Right ventricle myocardium superior (tissue), 1 donor: ENCODE measurements around the gene NT5C1A. TPM values are rescaled to one million over a fixed set of nuclear protein-coding genes. Genes with fewer than 3 reads are reported as not detected.
A peak's percentile ranks its signal among the peaks of the same experiment; 100 is the strongest.

ENCODE experiments used
- ATAC-seq: fragments of 200-7000 bp; cut with Tn5 transposase; one replicate; pipeline ENCODE4 v1.9.1; 2020; ENCODE audit warnings: mild to moderate bottlenecking; ENCODE audit not compliant: poor library complexity
- DNase-seq: peaks from one replicate; pipeline ENCODE4 v3.0.0-alpha.2; 2020
- intact Hi-C: fragments of 100-400 bp; cut with DNase I; formaldehyde crosslinking; loops from one replicate; pipeline ENCODE4 v1.11.2; 2022
- total RNA-seq: library from RNA; stranded (reverse); fragmentation: NEBNext Ultra II Directional; extraction: Animal tissue kit (Norgen Biotek cat#: 25700); gene quantifications from one replicate; pipeline ENCODE4 v1.2.1, GENCODE V29; 2021
- donor health status: DM: no; HTN: yes; CAD: no; lungs with severe emphysema.

Gene NT5C1A
- total RNA-seq, 1 donor from 2014 or later: 30.4 TPM

DNA sequence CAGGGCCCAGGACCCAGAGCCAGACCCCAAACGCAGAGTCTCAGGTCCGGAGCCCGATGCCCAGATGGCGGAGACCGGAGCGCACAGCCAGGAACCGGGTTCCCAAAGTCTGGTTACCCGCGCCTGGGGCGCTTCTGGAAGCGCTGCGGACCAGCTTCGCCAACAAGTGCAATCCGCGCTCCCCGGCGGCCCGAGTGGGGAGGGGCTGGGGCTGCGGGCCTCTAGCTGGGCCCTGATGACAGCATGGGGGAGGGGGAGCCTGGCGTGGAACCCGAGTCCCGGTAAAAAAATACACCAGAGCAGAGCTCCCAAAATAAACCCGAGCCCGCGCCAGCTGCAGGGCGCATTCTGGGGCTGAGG lies 494 bp downstream of the NT5C1A start:
- intact Hi-C loops: no loop called here
- peak; percentile 89 for DNase-seq

DNA sequence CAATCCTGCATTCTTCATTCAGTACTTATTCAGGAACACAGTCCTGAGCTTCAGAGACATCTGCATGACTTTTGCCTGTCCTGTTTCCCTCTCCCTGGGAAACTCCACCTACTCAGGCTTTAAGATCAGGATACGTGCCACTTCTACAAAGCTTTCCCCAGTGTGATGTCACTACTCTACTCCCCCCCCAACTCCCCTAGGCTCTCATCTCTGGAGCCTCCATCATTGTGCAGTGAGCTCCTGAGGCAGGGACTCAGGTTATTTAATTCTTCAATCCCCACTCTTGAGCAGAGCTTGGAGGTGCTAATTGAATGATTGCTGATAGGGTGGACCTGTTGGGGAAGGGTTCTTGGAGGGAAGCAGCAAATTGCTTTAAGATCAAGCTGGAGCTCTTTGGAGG lies 1.2 kb downstream of the NT5C1A start:
- no peak for ATAC-seq
- intact Hi-C loops: no loop called here
- no peak for DNase-seq

More for the DNA sequence above, 494 bp downstream of the NT5C1A start:
- ATAC-seq: peak; percentile 89

GRCh38 chr1:39668894-39669293 lies 3.0 kb downstream of the NT5C1A start:
- ATAC-seq: no peak

DNA sequence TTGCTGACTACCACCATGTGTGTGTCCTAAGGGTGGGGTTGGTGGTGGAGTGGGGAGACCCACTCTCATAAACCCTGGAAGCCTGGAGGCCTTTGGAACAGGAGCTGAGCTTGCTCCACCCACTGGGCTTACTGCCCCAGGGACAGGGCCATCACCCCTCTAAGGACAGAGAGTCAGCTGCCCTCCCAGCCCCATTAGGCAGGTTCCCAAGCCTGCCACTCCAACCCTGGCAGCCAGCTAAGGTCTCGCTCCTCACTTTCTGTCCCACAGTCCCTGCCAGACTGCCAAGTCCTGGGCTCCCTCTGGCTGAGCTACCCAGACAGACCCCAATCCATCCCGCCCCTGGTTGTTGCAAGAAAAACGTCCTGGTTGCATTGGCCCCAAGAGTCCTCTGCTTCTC lies 3.8 kb downstream of the NT5C1A start:
- intact Hi-C loops: no loop called here
- peak; percentile 78 for DNase-seq
- peak; percentile 66 for ATAC-seq

More at GRCh38 chr1:39668894-39669293, 3.0 kb downstream of the NT5C1A start:
- DNase-seq: no peak
- intact Hi-C loops: no loop called here

GRCh38 chr1:39666772-39667171 lies 5.1 kb downstream of the NT5C1A start:
- ATAC-seq: no peak
- no peak for DNase-seq
- intact Hi-C loops: no loop called here

DNA sequence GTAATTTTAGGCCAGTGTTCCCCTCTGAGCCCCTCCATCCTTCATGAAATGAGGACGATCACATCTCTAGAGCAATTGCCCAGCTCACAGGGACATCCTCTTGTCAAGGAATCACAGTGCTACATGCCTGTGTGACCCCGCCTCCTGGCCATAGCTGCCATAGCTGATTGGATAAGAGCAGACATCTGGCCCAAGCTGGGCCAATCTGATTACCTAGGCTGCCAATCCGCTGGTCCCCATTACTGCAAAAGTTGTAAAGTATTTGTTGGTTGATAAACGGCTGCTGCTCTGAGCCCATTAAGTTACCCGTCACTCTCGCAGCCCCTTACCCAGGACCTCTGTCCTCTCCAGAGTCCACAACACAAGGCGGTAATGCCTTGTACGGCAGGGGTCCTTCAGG lies 8.3 kb downstream of the NT5C1A start:
- ATAC-seq: no peak
- intact Hi-C loops: no loop called here
- no peak for DNase-seq

DNA sequence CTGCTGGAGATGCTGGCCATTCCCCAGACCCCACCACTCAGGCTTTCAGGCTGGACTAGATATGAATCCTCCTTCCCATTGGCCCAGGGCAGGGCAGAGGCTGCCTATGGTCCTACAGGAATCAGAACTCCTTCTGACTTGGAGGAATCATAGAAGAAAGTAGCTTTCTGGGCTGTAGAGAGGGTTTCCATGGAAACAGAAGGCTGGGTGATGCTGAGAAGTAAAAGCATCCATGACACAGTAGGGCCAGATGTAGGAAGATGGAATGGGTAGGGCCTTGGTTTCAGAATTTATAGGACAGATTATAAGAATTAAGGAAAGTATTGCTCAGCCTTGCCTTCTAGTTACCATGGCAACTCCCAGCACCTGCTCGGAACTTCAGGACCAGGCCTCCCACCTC lies 9.0 kb downstream of the NT5C1A start:
- DNase-seq (no peak), ATAC-seq (no peak)
- intact Hi-C loops: no loop called here

DNA sequence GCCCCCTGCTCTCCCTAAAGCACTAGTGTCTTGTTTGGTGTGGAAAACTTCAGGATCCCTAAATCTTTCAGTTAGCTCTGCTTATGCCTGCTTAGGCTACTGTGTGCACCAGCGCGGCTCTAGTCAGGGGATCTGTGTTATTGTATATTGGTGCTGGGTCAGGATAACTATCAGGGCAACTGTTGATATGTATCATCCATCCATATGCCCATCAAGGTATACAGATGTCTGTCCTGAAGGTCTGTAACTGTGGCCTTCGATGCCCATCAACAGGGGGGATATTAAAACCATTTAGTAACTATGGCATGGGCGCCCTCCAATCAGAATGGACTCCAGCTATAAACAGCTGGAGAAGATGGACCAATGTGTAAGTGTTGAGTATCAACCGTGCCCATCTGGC lies 12.4 kb downstream of the NT5C1A start:
- no peak for ATAC-seq
- intact Hi-C loops: loop anchor here (5.0 kb wide), 1 partner anchor 58 kb away; no protein-coding TSS in a partner anchor
- DNase-seq: no peak

- no peak for ATAC-seq
- DNase-seq: no peak
- intact Hi-C loops: loop anchor here (5.0 kb wide), 1 partner anchor 58 kb away; no protein-coding TSS in a partner anchor
Measured at GRCh38 chr1:39659110-39659509, 12.8 kb downstream of the NT5C1A start.

GRCh38 chr1:39657923-39658485 lies 13.9 kb downstream of the NT5C1A start:
- ATAC-seq (peak; percentile 41), DNase-seq (peak; percentile 82)
- intact Hi-C loops: loop anchor here (5.0 kb wide), 1 partner anchor 59 kb away; no protein-coding TSS in a partner anchor

GRCh38 chr1:39657402-39657801 lies 14.5 kb downstream of the NT5C1A start:
- intact Hi-C loops: loop anchor here (5.0 kb wide), 1 partner anchor 60 kb away; no protein-coding TSS in a partner anchor
- DNase-seq (no peak), ATAC-seq (no peak)

DNA sequence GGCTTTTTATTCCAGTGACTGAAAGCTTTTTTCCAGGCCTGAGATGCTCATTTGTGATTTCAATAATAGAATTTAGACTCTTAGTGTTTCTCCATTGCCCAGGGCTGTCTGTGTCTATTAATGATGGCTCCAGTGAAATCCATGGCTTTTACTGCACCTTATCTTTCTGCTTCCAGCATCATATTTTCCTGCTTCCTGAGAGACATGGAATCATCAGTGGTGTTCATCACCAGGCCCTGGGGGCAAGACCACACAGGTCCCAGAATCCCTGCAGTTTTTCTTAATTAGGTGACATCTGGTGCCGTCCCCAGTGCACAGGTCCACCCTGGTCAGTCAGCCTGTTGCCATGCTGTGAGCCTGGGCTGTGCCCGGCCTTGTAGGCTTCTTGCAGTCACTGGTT lies 15.5 kb downstream of the NT5C1A start:
- intact Hi-C loops: loop anchor here (5.0 kb wide), 1 partner anchor 61 kb away; no protein-coding TSS in a partner anchor
- ATAC-seq (no peak), DNase-seq (no peak)

- ATAC-seq (peak; percentile 19), DNase-seq (no peak)
Measured at GRCh38 chr1:39655578-39656268, 16.2 kb downstream of the NT5C1A start.

GRCh38 chr1:39654291-39654690 lies 17.6 kb downstream of the NT5C1A start:
- no peak for DNase-seq
- intact Hi-C loops: no loop called here
- no peak for ATAC-seq

More at GRCh38 chr1:39655578-39656268, 16.2 kb downstream of the NT5C1A start:
- intact Hi-C loops: loop anchor here (5.0 kb wide), 1 partner anchor 62 kb away; no protein-coding TSS in a partner anchor

GRCh38 chr1:39653546-39654031 lies 18.3 kb downstream of the NT5C1A start:
- intact Hi-C loops: loop anchor here (2.0 kb wide), 1 partner anchor 47 kb away; no protein-coding TSS in a partner anchor
- ATAC-seq (peak; percentile 72), DNase-seq (peak; percentile 87)

DNA sequence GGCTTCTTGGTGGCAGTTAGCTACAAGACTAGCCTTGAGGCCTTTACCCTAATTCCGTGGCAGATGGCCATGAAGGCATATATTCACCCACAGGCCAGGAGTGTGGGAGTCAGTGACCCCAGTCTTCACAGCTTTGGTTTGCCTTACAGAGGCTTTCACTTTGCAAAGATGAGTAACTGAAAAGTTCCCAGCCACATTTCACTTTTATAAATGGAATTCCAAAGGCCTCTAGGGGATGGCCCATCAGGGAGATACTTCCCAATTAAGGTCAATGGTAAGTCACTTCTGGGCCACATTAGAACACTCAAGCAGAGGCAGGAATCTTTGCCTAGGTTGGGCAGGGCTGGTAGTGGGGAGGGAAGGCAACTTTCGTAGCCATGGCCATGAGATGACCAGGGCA lies 19.4 kb downstream of the NT5C1A start:
- DNase-seq (no peak), ATAC-seq (peak; percentile 6)
- intact Hi-C loops: loop anchor here (2.0 kb wide), 1 partner anchor 46 kb away; no protein-coding TSS in a partner anchor

DNA sequence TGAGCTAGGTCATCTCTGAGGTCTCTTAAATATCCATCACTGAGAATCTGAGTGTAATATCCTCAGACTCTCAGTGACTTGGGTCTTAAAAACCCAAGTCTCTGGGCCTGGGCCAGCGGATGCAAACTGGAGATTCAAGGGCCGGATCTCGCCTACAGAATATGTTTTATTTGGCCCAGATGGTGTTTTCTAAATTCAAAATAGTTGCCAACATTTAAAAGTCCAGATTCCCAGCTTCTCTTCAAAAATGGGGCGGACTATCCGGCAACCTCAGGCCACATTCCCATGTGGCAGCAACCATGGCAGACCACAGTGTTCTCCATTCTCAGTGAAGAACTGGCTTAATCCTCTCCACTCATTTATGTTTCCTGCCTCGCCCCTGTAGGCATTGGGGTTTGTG lies 19.8 kb downstream of the NT5C1A start:
- intact Hi-C loops: loop anchor here (2.0 kb wide), 1 partner anchor 45 kb away; no protein-coding TSS in a partner anchor
- ATAC-seq: peak; percentile 65
- peak; percentile 82 for DNase-seq

GRCh38 chr1:39650431-39650830 lies 21.5 kb downstream of the NT5C1A start:
- ATAC-seq: no peak
- DNase-seq: no peak
- intact Hi-C loops: no loop called here

- DNase-seq (no peak), ATAC-seq (no peak)
- intact Hi-C loops: no loop called here
Measured at GRCh38 chr1:39649636-39650185, 22.2 kb downstream of the NT5C1A start.
